Measurements from ENCODE around the gene METTL16.

METTL16 gene

GRCh38 chr17:2377659-2378058 lies 134.0 kb downstream of the METTL16 start:
- DNase-seq, result no peak

GRCh38 chr17:2376107-2376506 lies 135.6 kb downstream of the METTL16 start:
- DNase-seq, result no peak

- DNase-seq, result no peak
Measured at GRCh38 chr17:2375406-2375805, 136.3 kb downstream of the METTL16 start.

GRCh38 chr17:2374549-2375285 lies 137.0 kb downstream of the METTL16 start:
- DNase-seq, result no peak

- DNase-seq, result no peak
Measured at GRCh38 chr17:2373179-2373578, 138.5 kb downstream of the METTL16 start.

- DNase-seq, result no peak
Measured at GRCh38 chr17:2372681-2373080, 139.0 kb downstream of the METTL16 start.

GRCh38 chr17:2372180-2372579 lies 139.5 kb downstream of the METTL16 start:
- DNase-seq, result no peak

- DNase-seq, result no peak
Measured at GRCh38 chr17:2371183-2372130, 140.2 kb downstream of the METTL16 start.

- no peak for DNase-seq
Measured at GRCh38 chr17:2370211-2370589, 141.5 kb downstream of the METTL16 start.

GRCh38 chr17:2369551-2370210 lies 142.0 kb downstream of the METTL16 start:
- no peak for DNase-seq

GRCh38 chr17:2369039-2369438 lies 142.6 kb downstream of the METTL16 start:
- no peak for DNase-seq

GRCh38 chr17:2368359-2368758 lies 143.3 kb downstream of the METTL16 start:
- DNase-seq, result no peak

GRCh38 chr17:2366747-2367494 lies 144.8 kb downstream of the METTL16 start:
- DNase-seq, result no peak

Data from SIG-M5 (cell line).